Liver (tissue), 9 donors: ENCODE measurements around the gene RASA3. TPM values are rescaled to one million over a fixed set of nuclear protein-coding genes. Genes with fewer than 3 reads are reported as not detected.
A peak's percentile ranks its signal among the peaks of the same experiment; 100 is the strongest.

ENCODE experiments used
- DNase-seq: peaks from one replicate; pipeline ENCODE4 v3.0.0-alpha.2; 2017; ENCODE audit warnings: low spot score
- H3K27ac ChIP-seq, 2 donors: one replicate each; pipeline ENCODE4 v1.7.0; 2013; ENCODE audit warnings: inconsistent platforms in 2 of 2, low read length in 2 of 2, control low read depth in 1 of 2, low read depth in 1 of 2, mild to moderate bottlenecking in 1 of 2
- H3K27me3 ChIP-seq, 4 donors: one replicate each; pipeline versions ENCODE4 v1.6.1 to v1.7.0; 2013; ENCODE audit warnings: low read length in 3 of 4, inconsistent platforms in 1 of 4, mild to moderate bottlenecking in 1 of 4, moderate library complexity in 1 of 4; ENCODE audit not compliant: control insufficient read depth in 4 of 4, insufficient read depth in 4 of 4
- H3K36me3 ChIP-seq, 4 donors: one replicate each; pipeline versions ENCODE4 v1.6.1 to v1.7.0; 2013; ENCODE audit warnings: low read length in 3 of 4, mild to moderate bottlenecking in 3 of 4, low read depth in 1 of 4, moderate library complexity in 1 of 4; ENCODE audit not compliant: control insufficient read depth in 4 of 4, insufficient read depth in 3 of 4
- H3K4me1 ChIP-seq, 4 donors: one replicate each; pipeline versions ENCODE4 v1.6.1 to v1.7.0; 2013; ENCODE audit warnings: low read length in 3 of 4, mild to moderate bottlenecking in 3 of 4, moderate library complexity in 1 of 4; ENCODE audit not compliant: control insufficient read depth in 4 of 4, insufficient read depth in 4 of 4
- H3K4me3 ChIP-seq, 3 donors: one replicate each; pipeline versions ENCODE4 v1.6.1 to v1.7.0; 2013; ENCODE audit warnings: low read length in 3 of 3, control low read depth in 1 of 3, low read depth in 1 of 3, mild to moderate bottlenecking in 1 of 3
- H3K9ac ChIP-seq, 2 donors: one replicate each; pipeline ENCODE4 v1.7.0; 2013; ENCODE audit warnings: low read length in 2 of 2, mild to moderate bottlenecking in 2 of 2, moderate library complexity in 2 of 2, control low read depth in 1 of 2, low read depth in 1 of 2
- H3K9me3 ChIP-seq, 4 donors: one replicate each; pipeline versions ENCODE4 v1.6.1 to v1.7.0; 2013; ENCODE audit warnings: low read length in 3 of 4; ENCODE audit not compliant: control insufficient read depth in 4 of 4
- FOXA1 ChIP-seq: IDR thresholded peaks from 2 replicates; pipeline ENCODE4 v1.6.1; 2016; ENCODE audit warnings: antibody characterized with exemption
- FOXA2 ChIP-seq: IDR thresholded peaks from 2 replicates; pipeline ENCODE4 v1.6.1; 2016; ENCODE audit warnings: antibody characterized with exemption
- HNF4G ChIP-seq: IDR thresholded peaks from 2 replicates; pipeline ENCODE4 v1.6.1; 2016; ENCODE audit warnings: antibody characterized with exemption
- JUND ChIP-seq, 2 donors: IDR thresholded peaks; 2 replicates each; pipeline ENCODE4 v1.6.1; 2016; ENCODE audit warnings: antibody characterized with exemption in 2 of 2
- NR2F2 ChIP-seq: IDR thresholded peaks from 2 replicates; pipeline ENCODE4 v1.6.1; 2016; ENCODE audit warnings: antibody characterized with exemption
- RAD21 ChIP-seq, 2 donors: IDR thresholded peaks; 2 replicates each; pipeline ENCODE4 v1.6.1; 2016; ENCODE audit warnings: antibody characterized with exemption in 2 of 2, mild to moderate bottlenecking in 2 of 2
- SP1 ChIP-seq: IDR thresholded peaks from 2 replicates; pipeline ENCODE4 v1.6.1; 2018; ENCODE audit warnings: antibody characterized with exemption, mild to moderate bottlenecking
- WGBS: extraction: QIAGEN DNeasy Blood & Tissue Kit; methylation state at CpG from one replicate; pipeline ENCODE4 v1.1.7; 2013; 5-methylcytosine and 5-hydroxymethylcytosine counted together
- polyA plus RNA-seq, 2 donors: library from polyadenylated mRNA; stranded (reverse) in 1 of 2; unstranded in 1 of 2; fragments of 200-250 nt in 1 of 2; fragments of >200 nt in 1 of 2; fragmentation: Nextera tagmentation in 1 of 2; extraction: Ambion mirVana in 1 of 2; gene quantifications; one replicate each; pipeline versions ENCODE4 v1.2.1 to v1.2.3, GENCODE V29; 2013 to 2015
- total RNA-seq, 2 donors: library from RNA; depleted of rRNA; stranded (reverse); fragments of >200 nt; gene quantifications; one replicate each; pipeline ENCODE4 v1.2.3, GENCODE V29; 2014
- TF ChIP-seq, protein P1 (sequence below): IDR thresholded peaks from 2 replicates; pipeline ENCODE4 v1.6.1; 2016; ENCODE audit warnings: antibody characterized with exemption, mild to moderate bottlenecking
- TF ChIP-seq, protein P2 (sequence below): IDR thresholded peaks from 2 replicates; pipeline ENCODE4 v1.6.1; 2016; ENCODE audit warnings: antibody characterized with exemption
- TF ChIP-seq, protein P3 (sequence below): IDR thresholded peaks from 2 replicates; pipeline ENCODE4 v1.6.1; 2016; ENCODE audit warnings: antibody characterized with exemption
- TF ChIP-seq, protein P4 (sequence below): IDR thresholded peaks from 2 replicates; pipeline ENCODE4 v1.6.1; 2016; ENCODE audit warnings: antibody characterized with exemption
- donor health status: healthy.
- donor health status: healthy.
- donor health status: healthy.
- donor health status: healthy.
- donor health status: healthy.

Gene RASA3
- total and polyA plus RNA-seq, 4 donors: 0.64 to 5.9 (median 3.8) TPM

DNA sequence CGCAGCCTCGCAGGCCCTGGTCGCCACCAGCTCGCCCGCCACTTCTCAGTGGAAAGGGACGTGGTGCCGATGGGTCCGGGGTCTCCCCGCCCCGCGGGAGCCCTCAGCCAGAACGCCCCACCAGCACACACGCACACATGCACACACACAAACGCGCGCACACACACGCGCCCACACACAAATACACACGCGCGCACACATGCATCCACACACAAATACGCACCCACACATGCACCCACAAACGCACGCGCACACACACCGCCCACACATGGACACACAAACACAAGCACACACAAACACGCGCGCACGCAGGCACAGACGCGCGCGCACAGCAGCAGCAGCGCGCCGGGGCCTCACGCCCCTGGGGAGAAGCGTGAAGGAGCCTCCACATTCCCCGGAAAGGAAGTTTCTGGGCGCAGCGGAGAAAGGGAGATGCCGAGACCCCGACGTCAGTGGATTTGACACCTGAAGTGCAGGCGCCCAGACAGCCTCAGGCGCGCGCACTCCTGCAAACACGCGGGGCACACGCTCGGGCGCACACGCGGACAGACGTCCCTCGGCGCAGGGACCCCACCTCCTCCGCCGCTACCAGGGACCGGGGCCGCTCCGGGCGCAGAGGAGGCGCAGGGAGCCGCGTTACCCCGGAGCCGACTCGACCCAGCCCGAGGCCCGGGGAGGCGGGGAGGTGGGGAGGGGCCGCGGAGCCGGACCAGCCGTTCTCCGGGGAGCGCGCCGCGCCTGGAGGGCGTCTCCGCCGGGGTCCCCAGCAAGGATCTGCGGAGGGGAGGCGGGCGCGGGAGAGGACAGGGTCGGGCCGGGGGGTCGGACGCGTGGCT lies 622 bp downstream of the RASA3 start:
- peak overlapping the region; percentile 47 to 68 (median 67) for H3K4me3 ChIP-seq
- peaks cover 12 to 31% (median 21%) of the 10 kb centered on the region in 4 donors for H3K4me1 ChIP-seq
- no peak for DNase-seq
- no peaks in the 10 kb centered on the region for H3K36me3 ChIP-seq
- peak overlapping the region; percentile 81 to 82 for H3K27ac ChIP-seq
- TF ChIP-seq RAD21 (IDR thresholded peaks at IDR 0.05): no peak
- no peak for TF ChIP-seq HNF4G
- TF ChIP-seq, protein P1, sequence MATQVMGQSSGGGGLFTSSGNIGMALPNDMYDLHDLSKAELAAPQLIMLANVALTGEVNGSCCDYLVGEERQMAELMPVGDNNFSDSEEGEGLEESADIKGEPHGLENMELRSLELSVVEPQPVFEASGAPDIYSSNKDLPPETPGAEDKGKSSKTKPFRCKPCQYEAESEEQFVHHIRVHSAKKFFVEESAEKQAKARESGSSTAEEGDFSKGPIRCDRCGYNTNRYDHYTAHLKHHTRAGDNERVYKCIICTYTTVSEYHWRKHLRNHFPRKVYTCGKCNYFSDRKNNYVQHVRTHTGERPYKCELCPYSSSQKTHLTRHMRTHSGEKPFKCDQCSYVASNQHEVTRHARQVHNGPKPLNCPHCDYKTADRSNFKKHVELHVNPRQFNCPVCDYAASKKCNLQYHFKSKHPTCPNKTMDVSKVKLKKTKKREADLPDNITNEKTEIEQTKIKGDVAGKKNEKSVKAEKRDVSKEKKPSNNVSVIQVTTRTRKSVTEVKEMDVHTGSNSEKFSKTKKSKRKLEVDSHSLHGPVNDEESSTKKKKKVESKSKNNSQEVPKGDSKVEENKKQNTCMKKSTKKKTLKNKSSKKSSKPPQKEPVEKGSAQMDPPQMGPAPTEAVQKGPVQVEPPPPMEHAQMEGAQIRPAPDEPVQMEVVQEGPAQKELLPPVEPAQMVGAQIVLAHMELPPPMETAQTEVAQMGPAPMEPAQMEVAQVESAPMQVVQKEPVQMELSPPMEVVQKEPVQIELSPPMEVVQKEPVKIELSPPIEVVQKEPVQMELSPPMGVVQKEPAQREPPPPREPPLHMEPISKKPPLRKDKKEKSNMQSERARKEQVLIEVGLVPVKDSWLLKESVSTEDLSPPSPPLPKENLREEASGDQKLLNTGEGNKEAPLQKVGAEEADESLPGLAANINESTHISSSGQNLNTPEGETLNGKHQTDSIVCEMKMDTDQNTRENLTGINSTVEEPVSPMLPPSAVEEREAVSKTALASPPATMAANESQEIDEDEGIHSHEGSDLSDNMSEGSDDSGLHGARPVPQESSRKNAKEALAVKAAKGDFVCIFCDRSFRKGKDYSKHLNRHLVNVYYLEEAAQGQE: no peak
- TF ChIP-seq, protein P2, sequence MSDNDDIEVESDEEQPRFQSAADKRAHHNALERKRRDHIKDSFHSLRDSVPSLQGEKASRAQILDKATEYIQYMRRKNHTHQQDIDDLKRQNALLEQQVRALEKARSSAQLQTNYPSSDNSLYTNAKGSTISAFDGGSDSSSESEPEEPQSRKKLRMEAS: no peak
- TF ChIP-seq FOXA2: no peak
- no peak for TF ChIP-seq FOXA1
- TF ChIP-seq JUND (IDR thresholded peaks at IDR 0.05): no peak
- no peak for TF ChIP-seq SP1
- TF ChIP-seq, protein P3, sequence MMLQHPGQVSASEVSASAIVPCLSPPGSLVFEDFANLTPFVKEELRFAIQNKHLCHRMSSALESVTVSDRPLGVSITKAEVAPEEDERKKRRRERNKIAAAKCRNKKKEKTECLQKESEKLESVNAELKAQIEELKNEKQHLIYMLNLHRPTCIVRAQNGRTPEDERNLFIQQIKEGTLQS: no peak
- TF ChIP-seq, protein P4, sequence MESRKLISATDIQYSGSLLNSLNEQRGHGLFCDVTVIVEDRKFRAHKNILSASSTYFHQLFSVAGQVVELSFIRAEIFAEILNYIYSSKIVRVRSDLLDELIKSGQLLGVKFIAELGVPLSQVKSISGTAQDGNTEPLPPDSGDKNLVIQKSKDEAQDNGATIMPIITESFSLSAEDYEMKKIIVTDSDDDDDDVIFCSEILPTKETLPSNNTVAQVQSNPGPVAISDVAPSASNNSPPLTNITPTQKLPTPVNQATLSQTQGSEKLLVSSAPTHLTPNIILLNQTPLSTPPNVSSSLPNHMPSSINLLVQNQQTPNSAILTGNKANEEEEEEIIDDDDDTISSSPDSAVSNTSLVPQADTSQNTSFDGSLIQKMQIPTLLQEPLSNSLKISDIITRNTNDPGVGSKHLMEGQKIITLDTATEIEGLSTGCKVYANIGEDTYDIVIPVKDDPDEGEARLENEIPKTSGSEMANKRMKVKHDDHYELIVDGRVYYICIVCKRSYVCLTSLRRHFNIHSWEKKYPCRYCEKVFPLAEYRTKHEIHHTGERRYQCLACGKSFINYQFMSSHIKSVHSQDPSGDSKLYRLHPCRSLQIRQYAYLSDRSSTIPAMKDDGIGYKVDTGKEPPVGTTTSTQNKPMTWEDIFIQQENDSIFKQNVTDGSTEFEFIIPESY: no peak
- WGBS: 3% methylated on average over 95 of the region's 95 CpGs
- peak overlapping the region in 1 of 2 donors; percentile 1 for H3K9ac ChIP-seq
- no peaks in the 10 kb centered on the region for H3K27me3 ChIP-seq
- no peaks in the 10 kb centered on the region for H3K9me3 ChIP-seq

DNA sequence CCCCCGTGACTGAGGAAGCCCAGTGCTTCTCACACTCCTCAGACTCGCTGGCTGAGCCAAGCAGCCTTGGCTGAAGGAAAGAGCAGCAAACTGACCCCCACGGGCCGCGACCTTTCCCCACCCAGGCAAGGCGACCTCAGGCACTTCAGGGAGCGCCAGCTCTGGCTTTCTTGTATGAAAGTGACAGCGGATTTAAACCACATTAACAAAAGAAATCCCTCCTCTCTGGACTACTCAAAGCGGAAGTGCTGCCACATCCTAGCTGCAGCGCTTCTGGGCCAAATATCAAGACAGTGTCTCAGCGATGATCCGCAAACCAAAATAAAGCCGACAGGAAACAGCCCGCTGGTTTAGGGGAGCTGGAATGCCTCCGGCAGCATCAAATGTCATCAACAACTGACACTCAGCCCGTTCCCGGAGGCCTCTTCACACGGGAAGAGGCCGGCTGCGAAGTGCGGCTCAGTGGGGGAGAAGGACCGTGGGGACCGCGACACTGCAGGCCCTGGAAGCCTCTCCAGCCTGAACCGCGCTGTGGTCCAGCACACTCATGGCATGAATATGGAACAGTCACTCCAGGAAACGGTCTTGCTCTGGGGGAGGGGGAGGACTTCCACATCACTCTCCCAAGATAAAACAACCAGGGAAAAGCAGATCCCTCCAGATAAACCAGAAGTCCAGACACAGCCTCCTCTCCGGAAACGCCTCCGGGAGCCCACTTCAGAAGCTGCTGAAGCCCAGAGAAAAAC lies 1.4 kb downstream of the RASA3 start:
- peak; percentile 58 for TF ChIP-seq NR2F2
- TF ChIP-seq, protein P3: no peak
- TF ChIP-seq, protein P1: no peak
- H3K4me1 ChIP-seq: peaks cover 12 to 31% (median 21%) of the 10 kb centered on the region in 4 donors
- H3K9ac ChIP-seq: peak overlapping the region; percentile 1 to 58
- no peaks in the 10 kb centered on the region for H3K27me3 ChIP-seq
- WGBS: 30% methylated on average over 30 of the region's 30 CpGs
- H3K36me3 ChIP-seq: no peaks in the 10 kb centered on the region
- no peak for DNase-seq
- H3K27ac ChIP-seq: peak overlapping the region; percentile 81 to 82
- H3K4me3 ChIP-seq: peak overlapping the region; percentile 47 to 68 (median 67)
- H3K9me3 ChIP-seq: no peaks in the 10 kb centered on the region
